Mesenchymal stem cell (in vitro differentiated cells and primary cell): ENCODE measurements around the gene SF3B5.
"Not testable (repeated sequence)": the region's sequence is repeated elsewhere in the genome, so short reads cannot be mapped to it uniquely, and the experiment has no call there.

Experiments
- DNase-seq: peaks from one replicate; pipeline ENCODE4 v3.0.0-alpha.2; 2013
- H2AFZ ChIP-seq: one replicate; pipeline ENCODE4 v1.6.1; 2013; ENCODE audit warnings: low read depth, mild to moderate bottlenecking, control low read depth, inconsistent platforms, low read length, moderate library complexity
- H2AK5ac ChIP-seq: 2 replicates; pipeline ENCODE4 v1.6.1; 2013; ENCODE audit warnings: low read length, moderate library complexity, mild to moderate bottlenecking, inconsistent platforms; ENCODE audit not compliant: severe bottlenecking
- H2BK120ac ChIP-seq: one replicate; pipeline ENCODE4 v1.6.1; 2013; ENCODE audit warnings: low read depth, mild to moderate bottlenecking, inconsistent platforms, low read length, moderate library complexity
- H2BK12ac ChIP-seq, 2 experiments: one replicate each; pipeline ENCODE4 v1.6.1; 2013; ENCODE audit warnings: inconsistent platforms in 2 of 2, low read length in 2 of 2, mild to moderate bottlenecking in 2 of 2, moderate library complexity in 2 of 2, control low read depth in 1 of 2
- H2BK15ac ChIP-seq: one replicate; pipeline ENCODE4 v1.6.1; 2013; ENCODE audit warnings: mild to moderate bottlenecking, low read depth, inconsistent platforms; ENCODE audit not compliant: poor library complexity, severe bottlenecking
- H2BK5ac ChIP-seq: 2 replicates; pipeline ENCODE4 v1.6.1; 2013; ENCODE audit warnings: low read depth, mild to moderate bottlenecking, low read length, control low read depth, inconsistent platforms; ENCODE audit not compliant: poor library complexity, severe bottlenecking
- H3K14ac ChIP-seq, 2 experiments: one replicate each; pipeline ENCODE4 v1.6.1; 2013; ENCODE audit warnings: inconsistent platforms in 2 of 2, low read length in 2 of 2, control low read depth in 1 of 2, mild to moderate bottlenecking in 1 of 2, moderate library complexity in 1 of 2
- H3K18ac ChIP-seq, 2 experiments: one replicate each; pipeline ENCODE4 v1.6.1; 2013; ENCODE audit warnings: inconsistent platforms in 2 of 2, low read length in 2 of 2, control low read depth in 1 of 2, low read depth in 1 of 2, mild to moderate bottlenecking in 1 of 2
- H3K23ac ChIP-seq, 2 experiments: one replicate each; pipeline ENCODE4 v1.6.1; 2013; ENCODE audit warnings: inconsistent platforms in 2 of 2, low read length in 2 of 2, mild to moderate bottlenecking in 2 of 2, moderate library complexity in 2 of 2, control low read depth in 1 of 2
- H3K27ac ChIP-seq: 2 replicates; pipeline ENCODE4 v1.5.1; 2013; ENCODE audit warnings: mild to moderate bottlenecking, moderate library complexity, low read length, control low read depth, inconsistent platforms; ENCODE audit not compliant: poor library complexity, severe bottlenecking
- H3K27me3 ChIP-seq, 2 experiments: 2 replicates each; pipeline versions ENCODE4 v1.6.1 to v1.7.0; 2013; ENCODE audit warnings: low read length in 2 of 2, mild to moderate bottlenecking in 2 of 2, moderate library complexity in 2 of 2, control low read depth in 1 of 2, inconsistent platforms in 1 of 2; ENCODE audit not compliant: control insufficient read depth in 1 of 2, insufficient read depth in 1 of 2
- H3K36me3 ChIP-seq, 2 experiments: 2 replicates each; pipeline versions ENCODE4 v1.6.1 to v1.7.0; 2013; ENCODE audit warnings: low read length in 2 of 2, control low read depth in 1 of 2, inconsistent platforms in 1 of 2, low read depth in 1 of 2, mild to moderate bottlenecking in 1 of 2; ENCODE audit not compliant: insufficient read depth in 2 of 2, control insufficient read depth in 1 of 2
- H3K4ac ChIP-seq, 2 experiments: one replicate each; pipeline ENCODE4 v1.6.1; 2013; ENCODE audit warnings: inconsistent platforms in 2 of 2, low read length in 2 of 2, mild to moderate bottlenecking in 2 of 2, moderate library complexity in 2 of 2, control low read depth in 1 of 2, low read depth in 1 of 2
- H3K4me1 ChIP-seq: 2 replicates; pipeline ENCODE4 v1.6.1; 2013; ENCODE audit warnings: low read depth, low read length, control low read depth; ENCODE audit not compliant: control insufficient read depth, insufficient read depth
- H3K4me2 ChIP-seq: 2 replicates; pipeline ENCODE4 v1.6.1; 2013; ENCODE audit warnings: low read length, mild to moderate bottlenecking, inconsistent platforms; ENCODE audit not compliant: poor library complexity, severe bottlenecking
- H3K4me3 ChIP-seq, 2 experiments: 2 replicates each; pipeline versions ENCODE4 v1.5.1 to v1.7.0; 2013; ENCODE audit warnings: low read length in 2 of 2, mild to moderate bottlenecking in 2 of 2, control low read depth in 1 of 2, low read depth in 1 of 2; ENCODE audit not compliant: insufficient read depth in 1 of 2
- H3K79me1 ChIP-seq: replicated peaks from 2 replicates; pipeline ENCODE4 v1.6.1; 2013; ENCODE audit warnings: mild to moderate bottlenecking, control low read depth, low read length, inconsistent platforms; ENCODE audit not compliant: poor library complexity, severe bottlenecking
- H3K9ac ChIP-seq: 2 replicates; pipeline ENCODE4 v1.7.0; 2013; ENCODE audit warnings: mild to moderate bottlenecking, low read length, moderate library complexity
- H3K9me3 ChIP-seq: 2 replicates; pipeline ENCODE4 v1.7.0; 2013; ENCODE audit warnings: mild to moderate bottlenecking, low read length; ENCODE audit not compliant: control insufficient read depth
- H4K8ac ChIP-seq: one replicate; pipeline ENCODE4 v1.6.1; 2013; ENCODE audit warnings: inconsistent platforms, mild to moderate bottlenecking, low read length, moderate library complexity
- H4K91ac ChIP-seq: one replicate; pipeline ENCODE4 v1.6.1; 2013; ENCODE audit warnings: mild to moderate bottlenecking, low read length, inconsistent platforms
- WGBS: methylation state at CpG from one replicate; pipeline ENCODE4 v1.1.7; 2013; ENCODE audit warnings: mixed read lengths; 5-methylcytosine and 5-hydroxymethylcytosine counted together

The SF3B5 gene

GRCh38 chr6:144134737-144135136 lies 39.4 kb upstream of the SF3B5 start:
- Histone ChIP-seq H3K9me3 (no peaks in the 10 kb centered on the region), H3K36me3 (no peaks in the 10 kb centered on the region), H3K4me3 (no peak overlapping the region), H3K4ac (no peak overlapping the region), H3K14ac (no peak overlapping the region), H3K27ac (no peak overlapping the region), H4K8ac (no peak overlapping the region), H2BK12ac (no peak overlapping the region), H4K91ac (no peak overlapping the region), H3K4me1 (peaks cover 2% of the 10 kb centered on the region), H3K4me2 (no peak overlapping the region), H3K79me1 (no peaks in the 10 kb centered on the region), H2BK120ac (no peak overlapping the region), H3K18ac (no peak overlapping the region), H3K27me3 (no peaks in the 10 kb centered on the region), H2AFZ (no peak overlapping the region), H2BK15ac (no peak overlapping the region), H2BK5ac (no peak overlapping the region), H2AK5ac (no peak overlapping the region), H3K23ac (no peak overlapping the region), H3K9ac (no peak overlapping the region)
- 100% methylated on average over 1 of the region's 2 CpGs for WGBS
- no peak for DNase-seq

DNA sequence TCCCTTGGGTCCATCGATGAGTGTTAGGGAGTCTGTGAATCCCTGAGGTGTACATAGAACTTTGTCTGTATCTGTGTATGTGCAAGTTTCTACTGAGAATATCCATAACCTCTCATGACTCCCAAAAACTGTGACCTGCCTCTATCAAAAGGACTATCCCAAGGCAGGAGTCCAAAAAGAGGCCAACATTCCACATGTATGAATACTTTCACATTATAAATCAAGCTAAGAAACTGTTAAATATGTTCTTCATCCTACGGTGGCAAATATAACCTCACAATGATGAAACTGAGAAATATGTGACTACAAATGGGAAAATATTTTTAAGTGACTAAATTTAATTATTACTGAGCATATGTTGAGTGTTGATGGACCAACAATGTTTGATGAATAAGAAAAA lies 38.8 kb upstream of the SF3B5 start:
- 100% methylated on average over 1 of the region's 2 CpGs for WGBS
- peaks cover 2% of the 10 kb centered on the region for H3K4me1 ChIP-seq
- no peaks in the 10 kb centered on the region for H3K9me3 ChIP-seq
- H3K27ac ChIP-seq: no peak overlapping the region
- H4K8ac ChIP-seq: no peak overlapping the region
- H2AFZ ChIP-seq: no peak overlapping the region
- H3K27me3 ChIP-seq: no peaks in the 10 kb centered on the region
- H3K79me1 ChIP-seq: no peaks in the 10 kb centered on the region
- no peak overlapping the region for H3K4me3 ChIP-seq
- H3K36me3 ChIP-seq: no peaks in the 10 kb centered on the region
- DNase-seq: no peak
- H3K23ac ChIP-seq: no peak overlapping the region
- no peak overlapping the region for H2BK120ac ChIP-seq
- H2BK12ac ChIP-seq: no peak overlapping the region
- H3K4me2 ChIP-seq: no peak overlapping the region
- H3K9ac ChIP-seq: no peak overlapping the region
- H2BK5ac ChIP-seq: no peak overlapping the region
- H2AK5ac ChIP-seq: no peak overlapping the region
- H2BK15ac ChIP-seq: no peak overlapping the region
- H4K91ac ChIP-seq: no peak overlapping the region
- no peak overlapping the region for H3K18ac ChIP-seq
- no peak overlapping the region for H3K14ac ChIP-seq
- no peak overlapping the region for H3K4ac ChIP-seq

GRCh38 chr6:144133225-144133821 lies 38.0 kb upstream of the SF3B5 start:
- H2AFZ ChIP-seq: no peak overlapping the region
- H2BK15ac ChIP-seq: no peak overlapping the region
- no peak overlapping the region for H3K14ac ChIP-seq
- no peaks in the 10 kb centered on the region for H3K27me3 ChIP-seq
- H3K79me1 ChIP-seq: no peaks in the 10 kb centered on the region
- H3K9me3 ChIP-seq: no peaks in the 10 kb centered on the region
- H2BK12ac ChIP-seq: no peak overlapping the region
- no peak overlapping the region for H3K4me3 ChIP-seq
- WGBS: 92% methylated on average over 5 of the region's 5 CpGs
- no peak overlapping the region for H3K23ac ChIP-seq
- H3K36me3 ChIP-seq: no peaks in the 10 kb centered on the region
- no peak for DNase-seq
- H3K18ac ChIP-seq: no peak overlapping the region
- no peak overlapping the region for H3K27ac ChIP-seq
- H4K91ac ChIP-seq: no peak overlapping the region
- H3K4ac ChIP-seq: no peak overlapping the region
- H3K9ac ChIP-seq: no peak overlapping the region
- H2BK120ac ChIP-seq: no peak overlapping the region
- no peak overlapping the region for H2BK5ac ChIP-seq
- no peak overlapping the region for H4K8ac ChIP-seq
- H3K4me1 ChIP-seq: peaks cover 2% of the 10 kb centered on the region
- no peak overlapping the region for H3K4me2 ChIP-seq
- H2AK5ac ChIP-seq: no peak overlapping the region

DNA sequence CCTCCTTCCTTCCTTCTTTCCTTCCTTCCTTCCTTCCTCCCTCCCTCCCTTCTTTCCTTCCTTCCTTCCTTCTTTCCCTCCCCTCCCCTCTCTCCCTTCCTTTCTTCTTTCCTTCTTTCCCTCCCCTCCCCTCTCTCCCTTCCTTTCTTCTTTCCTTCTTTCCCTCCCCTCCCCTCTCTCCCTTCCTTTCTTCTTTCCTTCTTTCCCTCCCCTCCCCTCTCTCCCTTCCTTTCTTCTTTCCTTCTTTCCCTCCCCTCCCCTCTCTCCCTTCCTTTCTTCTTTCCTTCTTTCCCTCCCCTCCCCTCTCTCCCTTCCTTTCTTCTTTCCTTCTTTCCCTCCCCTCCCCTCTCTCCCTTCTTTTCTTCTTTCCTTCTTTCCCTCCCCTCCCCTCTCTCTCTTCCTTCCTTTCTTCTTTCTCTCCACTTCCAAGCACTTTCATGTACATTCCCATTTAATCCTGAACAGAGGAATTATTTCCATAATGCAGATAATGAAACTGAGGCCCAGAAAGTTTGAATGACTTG lies 36.9 kb upstream of the SF3B5 start:
- H2AFZ ChIP-seq, H2BK5ac ChIP-seq, DNase-seq: not testable (repeated sequence)

More for the DNA sequence above, 36.9 kb upstream of the SF3B5 start:
- H4K91ac ChIP-seq, H4K8ac ChIP-seq, H3K27ac ChIP-seq, H2AK5ac ChIP-seq, H3K27me3 ChIP-seq, H3K4ac ChIP-seq, H3K9ac ChIP-seq, H2BK15ac ChIP-seq, H3K18ac ChIP-seq, H2BK12ac ChIP-seq, H3K4me1 ChIP-seq, H3K14ac ChIP-seq, H3K23ac ChIP-seq, H2BK120ac ChIP-seq, H3K4me2 ChIP-seq, H3K4me3 ChIP-seq, H3K9me3 ChIP-seq, H3K79me1 ChIP-seq, H3K36me3 ChIP-seq: not testable (repeated sequence)
